HepG2 (cell line): ENCODE results near the gene KLF15. TPM values are rescaled to one million over a fixed set of nuclear protein-coding genes. Genes with fewer than 3 reads are reported as not detected.

ENCODE experiments used
- ATAC-seq: fragments of 200-7000 bp; cut with Tn5 transposase; 3 replicates; pipeline ENCODE4 v1.9.1; 2020; ENCODE audit warnings: mild to moderate bottlenecking, moderate library complexity
- BruUV-seq: library from RNA; stranded (reverse); fragments of 400-500 nt; replicated peaks from 2 replicates; lab custom pipeline; 2021; lab: Mats Ljungman, UMichigan
- CTCF ChIA-PET: fragments of 300-600 bp; formaldehyde crosslinking; extraction: SDS; loops from one replicate; lab custom pipeline; 2021; ENCODE audit warnings: low total read pairs, inconsistent platforms, low intra/inter-chr PET ratio; lab: Yijun Ruan, JAX
- POLR2A ChIA-PET: fragments of 350-600 bp; sonication (Branson Sonifier 250); formaldehyde crosslinking; loops from one replicate; lab custom pipeline; 2020; ENCODE audit warnings: antibody characterized with exemption, inconsistent platforms; lab: Yijun Ruan, JAX
- DNase-seq: peaks from one replicate; pipeline ENCODE4 v3.0.0-alpha.2; 2015; ENCODE audit warnings: low spot score
- FAIRE-seq: peaks from 3 replicates; lab custom pipeline; 2011; peaks lifted over from hg19 to GRCh38; lab: Jason Lieb, UNC
- H2AFZ ChIP-seq: one replicate; pipeline ENCODE4 v1.6.1; 2011; ENCODE audit warnings: low read length, inconsistent platforms
- H3K27ac ChIP-seq: fragments of 300-600 bp; 3 replicates; pipeline ENCODE4 v1.8.0; 2011; ENCODE audit warnings: mixed run types, mild to moderate bottlenecking, mixed read lengths, low read length, inconsistent platforms; ENCODE audit not compliant: insufficient read depth; ENCODE audit errors: extremely low read length
- H3K27me3 ChIP-seq, 2 experiments: fragments of 200-600 bp in 1 of 2; 2 replicates in 1 of 2; 3 replicates in 1 of 2; pipeline versions ENCODE4 v1.6.0 to v1.8.0; 2011; ENCODE audit warnings: low read length in 2 of 2, mild to moderate bottlenecking in 2 of 2, moderate library complexity in 2 of 2, inconsistent platforms in 1 of 2; ENCODE audit not compliant: insufficient read depth in 2 of 2, control insufficient read depth in 1 of 2
- H3K36me3 ChIP-seq, 2 experiments: fragments of 200-600 bp in 1 of 2; replicated peaks in 1 of 2; 2 replicates in 1 of 2; 3 replicates in 1 of 2; pipeline versions ENCODE4 v1.5.1 to v1.8.0; 2011; ENCODE audit warnings: low read length in 2 of 2, inconsistent platforms in 1 of 2; ENCODE audit not compliant: insufficient read depth in 2 of 2, control insufficient read depth in 1 of 2
- H3K4me1 ChIP-seq: 2 replicates; pipeline ENCODE4 v1.5.1; 2012; ENCODE audit warnings: low read length, inconsistent platforms; ENCODE audit not compliant: insufficient read depth
- H3K4me2 ChIP-seq: 2 replicates; pipeline ENCODE4 v1.6.0; 2011; ENCODE audit warnings: low read depth, low read length, inconsistent platforms
- H3K4me3 ChIP-seq, 3 experiments: fragments of 200-600 bp in 1 of 3; sonication (generic), shearing (Covaris generic) in 1 of 3; replicated peaks in 1 of 3; 2 replicates each; pipeline ENCODE4 v1.5.1; 2011 to 2016; ENCODE audit warnings: low read length in 3 of 3, inconsistent platforms in 2 of 3, low read depth in 2 of 3, mild to moderate bottlenecking in 2 of 3, control low read depth in 1 of 3, mixed read lengths in 1 of 3; ENCODE audit not compliant: insufficient read depth in 1 of 3
- H3K79me2 ChIP-seq: one replicate; pipeline ENCODE4 v1.6.1; 2011; ENCODE audit warnings: low read length, inconsistent platforms; ENCODE audit not compliant: insufficient read depth
- H3K9ac ChIP-seq: 2 replicates; pipeline ENCODE4 v1.6.0; 2011; ENCODE audit warnings: mild to moderate bottlenecking, low read depth, low read length, inconsistent platforms; ENCODE audit not compliant: insufficient read depth
- H3K9me3 ChIP-seq: 2 replicates; pipeline ENCODE4 v1.5.1; 2012; ENCODE audit warnings: mild to moderate bottlenecking, low read length
- H4K20me1 ChIP-seq: 2 replicates; pipeline ENCODE4 v1.6.0; 2011; ENCODE audit warnings: inconsistent platforms, mild to moderate bottlenecking, low read length, moderate library complexity; ENCODE audit not compliant: insufficient read depth
- ATRX ChIP-seq: sonication (generic); formaldehyde crosslinking; IDR thresholded peaks from 2 replicates; pipeline ENCODE4 v1.4.0; 2020; ENCODE audit warnings: missing genetic modification reagents, borderline replicate concordance
- CCDC6 ChIP-seq: sonication (generic); formaldehyde crosslinking; IDR thresholded peaks from 2 replicates; pipeline ENCODE4 v1.8.1; 2022; ENCODE audit warnings: mild to moderate bottlenecking, missing genetic modification reagents, moderate library complexity
- DPF2 ChIP-seq: sonication (generic); formaldehyde crosslinking; IDR thresholded peaks from 2 replicates; pipeline ENCODE4 v1.4.0; 2020; ENCODE audit warnings: mild to moderate bottlenecking, low read depth, missing genetic modification reagents, borderline replicate concordance
- KMT2B ChIP-seq: IDR thresholded peaks from 2 replicates; pipeline ENCODE4 v1.6.1; 2016; ENCODE audit warnings: missing genetic modification reagents, missing compliant biosample characterization
- MEIS2 ChIP-seq: sonication (generic); formaldehyde crosslinking; IDR thresholded peaks from 2 replicates; pipeline ENCODE4 v1.9.0; 2021; ENCODE audit warnings: mild to moderate bottlenecking, missing genetic modification reagents
- RCOR2 ChIP-seq: IDR thresholded peaks from 2 replicates; pipeline ENCODE4 v1.6.1; 2016; ENCODE audit warnings: missing biosample characterization, missing genetic modification reagents
- SMARCE1 ChIP-seq: fragments of 450-650 bp; IDR thresholded peaks from 2 replicates; pipeline ENCODE4 v1.6.1; 2017; ENCODE audit warnings: borderline replicate concordance
- ZKSCAN8 ChIP-seq: IDR thresholded peaks from 2 replicates; pipeline ENCODE4 v1.6.1; 2016; ENCODE audit warnings: borderline replicate concordance, missing genetic modification reagents, missing compliant biosample characterization
- ZNF362 ChIP-seq: sonication (generic); formaldehyde crosslinking; IDR thresholded peaks from 2 replicates; pipeline ENCODE4 v1.4.0; 2020; ENCODE audit warnings: missing genetic modification reagents, mild to moderate bottlenecking, borderline replicate concordance
- ZNF510 ChIP-seq: sonication (generic); formaldehyde crosslinking; IDR thresholded peaks from 2 replicates; pipeline ENCODE4 v1.4.0; 2020; ENCODE audit warnings: low read depth, mild to moderate bottlenecking, missing genetic modification reagents
- ZNF589 ChIP-seq: sonication (generic); formaldehyde crosslinking; conservative IDR thresholded peaks from 2 replicates; pipeline ENCODE4 v1.8.0; 2022; ENCODE audit warnings: mild to moderate bottlenecking, moderate library complexity, missing genetic modification reagents
- ZNF639 ChIP-seq: conservative IDR thresholded peaks from 2 replicates; pipeline ENCODE4 v1.6.1; 2018; ENCODE audit warnings: missing genetic modification reagents
- ZNF816 ChIP-seq: sonication (generic); formaldehyde crosslinking; IDR thresholded peaks from 2 replicates; pipeline ENCODE4 v1.8.0; 2022; ENCODE audit warnings: missing genetic modification reagents, mild to moderate bottlenecking, borderline replicate concordance
- ZSCAN22 ChIP-seq: sonication (generic); formaldehyde crosslinking; IDR thresholded peaks from 2 replicates; pipeline ENCODE4 v1.4.0; 2020; ENCODE audit warnings: mild to moderate bottlenecking, missing genetic modification reagents
- WGBS: methylation state at CpG from one replicate; pipeline ENCODE4 v1.1.6; 2017; ENCODE audit warnings: low lambda C conversion rate; 5-methylcytosine and 5-hydroxymethylcytosine counted together
- in situ Hi-C: cut with HindIII; loops from 2 replicates; pipeline ENCODE4 v1.10.0; 2017; ENCODE audit warnings: low pct_unique_long_range_greater_than_20kb; ENCODE audit not compliant: extremely low pct_ligation_motif_present
- intact Hi-C: fragments of 100-400 bp; cut with micrococcal nuclease; formaldehyde crosslinking; loops from one replicate; pipeline ENCODE4 v1.10.0; 2022; ENCODE audit not compliant: unreplicated experiment
- polyA plus RNA-seq, 8 experiments: library from polyadenylated mRNA; depleted of rRNA in 3 of 8; stranded (reverse) in 7 of 8; unstranded in 1 of 8; fragments of >200 nt; fragmentation: Illumina TruSeq in 4 of 8; extraction: Trizol in 4 of 8; gene quantifications; 2 replicates each; pipeline versions ENCODE4 v1.2.1 to v1.2.3, GENCODE V29; 2011 to 2016; ENCODE audit warnings: low read depth in 4 of 8, missing spikeins in 1 of 8, mixed read lengths in 1 of 8; ENCODE audit not compliant: insufficient read depth in 1 of 8
- total RNA-seq, 5 experiments: library from RNA; depleted of rRNA; stranded (reverse); fragments of >200 nt; fragmentation: Illumina TruSeq; extraction: Trizol; gene quantifications; 2 replicates each; pipeline ENCODE4 v1.2.3, GENCODE V29; 2016; ENCODE audit warnings: low read depth in 1 of 5
- TF ChIP-seq, protein P1 (sequence below): sonication (generic); formaldehyde crosslinking; IDR thresholded peaks from 2 replicates; pipeline ENCODE4 v1.5.0; 2020; ENCODE audit warnings: missing genetic modification reagents, mild to moderate bottlenecking, borderline replicate concordance

Gene KLF15
- total and polyA plus RNA-seq, 2 of the 13 experiments (the other 11 are each of a cell fraction or from before 2014, with no cell fraction given): 7.1 to 7.8 TPM

- TF ChIP-seq ZNF639 (no peak), ZSCAN22 (CRISPR knock-in tag) (no peak), KMT2B (CRISPR knock-in tag) (no peak), ATRX (CRISPR knock-in tag) (no peak), ZKSCAN8 (no peak), ZNF816 (no peak), SMARCE1 (no peak), RCOR2 (no peak), ZNF510 (CRISPR knock-in tag) (no peak), ZNF589 (CRISPR knock-in tag) (no peak), ZNF362 (CRISPR knock-in tag) (no peak), DPF2 (no peak), MEIS2 (CRISPR knock-in tag) (no peak), CCDC6 (CRISPR knock-in tag) (no peak)
- TF ChIP-seq, protein P1, sequence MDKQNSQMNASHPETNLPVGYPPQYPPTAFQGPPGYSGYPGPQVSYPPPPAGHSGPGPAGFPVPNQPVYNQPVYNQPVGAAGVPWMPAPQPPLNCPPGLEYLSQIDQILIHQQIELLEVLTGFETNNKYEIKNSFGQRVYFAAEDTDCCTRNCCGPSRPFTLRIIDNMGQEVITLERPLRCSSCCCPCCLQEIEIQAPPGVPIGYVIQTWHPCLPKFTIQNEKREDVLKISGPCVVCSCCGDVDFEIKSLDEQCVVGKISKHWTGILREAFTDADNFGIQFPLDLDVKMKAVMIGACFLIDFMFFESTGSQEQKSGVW: no peak
- no peaks in the 10 kb centered on the region for H3K79me2 ChIP-seq
- H3K9ac ChIP-seq: no peak overlapping the region
- ATAC-seq (peak; percentile 44; the same call in 2 of the 3 replicates), FAIRE-seq (no peak), DNase-seq (no peak)
- in situ Hi-C loops: no loop called here
- intact Hi-C loops: no loop called here
- POLR2A ChIA-PET: no interaction called here
- no peak overlapping the region for H3K27ac ChIP-seq
- H4K20me1 ChIP-seq: no peaks in the 10 kb centered on the region
- no peaks in the 10 kb centered on the region for H3K9me3 ChIP-seq
- peaks cover 0 to 6% of the 10 kb centered on the region in 2 experiments; a peak in 1 of 5 replicates for H3K27me3 ChIP-seq
- no peak overlapping the region for H2AFZ ChIP-seq
- no peaks in the 10 kb centered on the region for H3K36me3 ChIP-seq
- no peak overlapping the region for H3K4me2 ChIP-seq
- H3K4me1 ChIP-seq: no peaks in the 10 kb centered on the region
- CTCF ChIA-PET: no interaction called here
- no CpG with 5 or more reads among the region's 4 CpGs for WGBS
- BruUV-seq: no TSS peak
- no peak overlapping the region for H3K4me3 ChIP-seq
Measured at GRCh38 chr3:126314305-126314789, 42.9 kb downstream of the KLF15 start.
